Activated CD4-positive, CD25-positive, alpha-beta regulatory T cell treated with anti-CD3 and anti-CD28 coated beads, Interleukin-2, amount 50 U/mL, for 24 hours (primary cell): Measurements from ENCODE around the gene CRACDL.
"Not testable (repeated sequence)": the region's sequence is repeated elsewhere in the genome, so short reads cannot be mapped to it uniquely, and the experiment has no call there.

Source experiments
- ATAC-seq, 2 donors: fragments of 150-1000 bp; cut with Tn5 transposase; one replicate each; pipeline ENCODE4 v1.10.0; 2021; ENCODE audit warnings: mild to moderate bottlenecking in 1 of 2, moderate library complexity in 1 of 2

The CRACDL gene

DNA sequence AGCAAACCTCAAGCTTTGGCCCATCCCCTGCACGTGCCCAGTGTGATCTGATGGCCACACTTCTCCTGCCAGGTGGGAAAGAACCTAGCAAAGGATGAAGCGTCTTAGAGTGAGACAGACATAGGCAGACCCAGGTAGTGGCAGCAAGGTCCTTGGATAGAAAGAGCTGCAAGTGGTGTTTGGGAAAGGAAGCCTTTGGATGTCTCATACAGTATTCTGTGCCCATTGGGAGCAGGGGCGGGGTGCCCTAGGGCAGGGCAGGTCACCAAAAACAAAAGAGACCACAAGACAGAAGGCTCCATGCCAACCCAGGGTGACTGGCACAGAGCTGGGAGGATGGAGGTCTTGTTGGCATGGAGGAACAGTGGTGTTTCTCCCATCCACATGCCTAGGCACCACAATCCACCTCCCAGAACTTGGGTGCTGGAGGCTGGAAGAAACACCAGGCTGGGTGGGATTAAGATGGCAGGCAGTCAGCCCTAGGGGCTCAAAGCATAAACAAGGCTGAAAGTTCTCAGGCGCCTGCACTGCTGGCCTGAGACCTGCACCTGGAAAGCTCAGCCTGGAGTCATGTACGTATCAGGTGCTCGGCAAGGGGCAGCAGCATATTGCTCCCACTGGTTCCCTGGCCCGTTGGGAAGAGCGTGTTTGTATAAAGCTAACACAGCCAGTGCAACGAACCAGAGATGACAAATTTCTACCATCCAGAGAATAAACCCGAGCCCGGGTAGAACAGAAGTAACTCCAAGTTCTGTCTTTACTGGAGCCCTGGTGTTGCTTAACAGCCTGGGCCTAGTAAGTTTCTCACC lies 52.9 kb downstream of the CRACDL start:
- no peak for ATAC-seq

DNA sequence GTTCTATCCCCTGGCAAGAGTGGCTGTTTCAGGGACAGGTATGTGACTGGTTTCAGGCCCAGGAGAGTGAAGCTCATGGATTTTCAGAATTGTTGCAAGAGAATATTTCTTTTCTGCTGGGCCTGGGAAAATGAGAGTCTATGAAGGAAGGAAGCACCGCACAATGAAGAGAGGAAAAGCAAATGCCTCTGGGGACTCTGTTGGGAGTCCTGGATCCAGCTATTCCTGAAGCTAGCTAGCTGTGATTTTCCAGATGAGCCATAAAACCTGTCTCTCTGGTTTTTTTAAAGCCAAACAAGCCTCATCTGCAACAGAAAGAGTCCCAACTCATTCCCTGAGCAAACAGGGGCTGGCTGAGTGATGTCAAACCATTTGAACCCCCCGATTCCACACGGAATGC lies 53.7 kb downstream of the CRACDL start:
- no peak for ATAC-seq

DNA sequence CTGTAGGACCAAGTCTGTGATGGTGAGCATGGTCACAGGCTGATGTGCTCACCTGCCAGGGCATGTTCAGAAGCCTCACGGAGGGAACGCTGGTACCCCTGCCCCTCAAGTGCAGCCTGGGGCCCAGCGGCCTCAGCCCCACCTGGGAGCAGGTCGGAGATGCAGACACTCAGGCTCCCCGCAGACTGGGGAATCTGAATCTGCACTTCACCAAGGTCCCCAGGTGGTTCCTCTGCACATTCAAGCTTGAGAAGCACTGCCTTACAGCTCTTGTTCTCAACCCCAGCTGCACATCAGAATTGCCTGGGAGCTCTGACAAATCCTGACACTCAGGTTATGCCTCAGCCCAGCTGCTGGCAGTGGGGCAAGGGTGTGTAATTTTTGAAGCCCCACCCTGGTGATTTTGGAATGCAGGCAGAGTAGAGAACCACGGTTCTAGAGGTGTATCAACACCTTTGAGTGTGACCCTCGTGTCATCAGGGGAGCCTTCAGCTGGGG lies 54.8 kb downstream of the CRACDL start:
- ATAC-seq = no peak

DNA sequence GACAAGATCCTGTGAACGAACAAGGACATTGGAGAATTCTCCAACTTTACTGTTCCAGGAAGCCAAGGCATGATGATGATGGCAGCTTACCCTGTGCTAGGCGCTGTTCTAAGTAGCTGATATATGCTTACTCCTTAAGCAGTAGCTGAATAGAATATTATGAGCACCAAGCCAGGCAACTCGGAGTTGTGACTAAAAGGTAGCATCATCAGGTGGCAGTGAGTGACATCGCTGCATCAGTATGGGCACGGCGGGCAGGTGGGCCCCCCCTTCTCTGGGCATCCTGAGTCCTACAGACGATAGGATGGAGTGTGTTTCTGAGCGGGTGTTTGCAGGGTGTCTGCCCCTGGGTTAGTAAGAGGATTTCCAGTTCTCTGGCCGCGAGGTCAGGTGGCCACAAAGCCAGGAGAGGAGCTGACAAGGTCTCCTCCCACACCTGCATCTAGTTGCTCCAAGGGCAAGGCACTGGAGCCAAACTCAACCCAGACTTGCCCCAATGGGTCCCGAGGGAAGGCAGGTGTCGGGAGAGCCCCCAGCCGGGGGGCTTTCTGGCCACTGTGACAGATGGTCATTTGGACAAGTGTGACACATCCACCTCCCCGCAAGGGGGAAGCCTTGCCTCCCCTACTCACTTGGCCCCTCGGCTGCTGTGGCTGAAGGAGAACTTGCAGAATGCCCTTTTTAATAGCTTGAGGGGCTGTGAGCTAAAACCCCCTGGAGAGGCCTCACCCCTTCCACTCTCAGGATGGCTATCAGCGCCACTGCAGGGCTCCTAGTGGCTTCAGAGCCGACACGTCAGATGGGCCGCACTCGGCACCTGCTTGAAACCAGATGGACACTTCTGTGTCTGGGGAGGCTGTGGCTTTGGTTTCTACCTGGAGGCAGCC lies 55.5 kb downstream of the CRACDL start:
- no peak for ATAC-seq

DNA sequence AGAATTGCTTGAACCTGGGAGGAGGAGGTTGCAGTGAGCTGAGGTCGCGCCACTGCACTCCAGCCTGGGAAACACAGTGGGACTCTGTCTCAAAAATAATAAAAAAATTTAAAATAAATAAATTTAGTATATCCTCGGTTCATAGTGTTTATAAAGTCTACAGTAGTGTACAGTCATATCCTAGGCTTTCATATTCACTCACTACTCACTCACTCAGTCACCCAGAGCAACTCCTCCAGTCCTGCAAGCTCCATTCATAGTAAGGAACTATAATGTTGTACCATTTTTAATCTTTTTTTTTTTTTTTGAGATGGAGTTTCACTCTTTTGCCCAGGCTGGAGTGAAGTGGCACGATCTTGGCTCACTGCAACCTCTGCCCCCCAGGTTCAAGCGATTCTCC lies 58.4 kb downstream of the CRACDL start:
- ATAC-seq = not testable (repeated sequence)

DNA sequence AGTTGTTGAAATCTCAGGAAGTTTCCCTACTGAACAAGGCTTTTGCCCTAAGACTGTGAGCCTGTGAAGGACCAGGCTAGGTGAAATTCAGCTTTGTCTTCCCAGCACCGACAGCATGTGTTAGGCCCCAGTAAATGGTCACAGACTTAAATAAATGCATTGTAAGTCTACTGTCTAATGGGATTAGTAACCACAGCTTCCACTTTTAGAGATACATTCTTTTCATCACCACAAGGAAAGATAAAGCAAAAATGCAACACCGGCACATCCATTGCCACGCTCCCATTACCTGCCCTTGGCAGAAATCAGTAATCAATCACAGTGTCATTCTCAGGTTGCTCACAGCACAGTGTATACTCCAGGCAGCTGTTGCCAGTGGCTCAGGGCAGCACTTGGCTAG lies 59.3 kb downstream of the CRACDL start:
- ATAC-seq = no peak

DNA sequence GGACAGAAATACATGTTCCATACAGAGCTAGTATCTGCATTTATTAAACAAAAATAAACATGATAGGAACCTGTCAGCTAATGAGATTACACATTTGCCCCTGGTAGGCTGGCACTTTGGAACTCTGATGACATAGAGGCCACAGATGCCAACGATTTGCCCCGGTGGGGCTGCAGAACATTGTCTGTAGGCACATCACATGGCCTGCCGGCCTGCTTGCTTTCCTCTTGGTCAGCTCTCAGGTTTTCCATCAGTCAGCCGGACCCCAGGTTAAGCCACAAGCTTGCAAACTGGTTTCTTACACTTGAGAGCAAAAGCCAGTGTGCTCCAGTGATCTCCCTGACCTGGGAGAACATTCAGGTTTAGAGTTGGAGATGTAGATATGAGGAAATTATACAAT lies 60.3 kb downstream of the CRACDL start:
- no peak for ATAC-seq

DNA sequence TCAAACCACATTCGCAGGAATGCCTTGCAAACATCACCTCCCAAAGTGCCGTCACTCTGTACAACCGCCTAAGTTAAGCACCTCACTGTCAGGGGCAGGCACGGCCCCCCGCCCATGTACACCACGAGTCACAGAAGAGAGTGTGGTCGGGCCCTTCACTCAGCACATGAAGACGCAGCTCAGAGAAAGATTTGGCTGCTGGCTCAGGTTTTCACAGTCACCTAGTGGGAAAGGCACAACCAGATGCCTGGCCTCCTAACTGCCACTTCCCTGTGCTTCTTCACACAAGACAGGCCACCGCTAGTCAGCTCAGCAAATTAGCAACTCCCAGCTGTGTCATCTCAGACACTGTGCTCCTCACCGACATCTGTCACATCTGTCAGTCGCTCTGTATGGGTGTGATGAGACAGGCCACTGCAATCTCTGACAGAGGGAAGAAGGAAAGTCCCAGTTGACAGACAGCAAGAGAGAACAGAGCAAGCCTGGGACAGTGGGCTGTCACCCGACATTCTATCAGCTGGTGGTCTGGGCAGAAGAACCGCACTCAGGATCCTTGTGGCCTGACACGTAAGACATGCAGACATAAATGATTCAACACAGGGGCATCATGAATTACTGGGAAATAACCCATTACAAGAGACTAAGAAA lies 60.8 kb downstream of the CRACDL start:
- ATAC-seq = no peak

DNA sequence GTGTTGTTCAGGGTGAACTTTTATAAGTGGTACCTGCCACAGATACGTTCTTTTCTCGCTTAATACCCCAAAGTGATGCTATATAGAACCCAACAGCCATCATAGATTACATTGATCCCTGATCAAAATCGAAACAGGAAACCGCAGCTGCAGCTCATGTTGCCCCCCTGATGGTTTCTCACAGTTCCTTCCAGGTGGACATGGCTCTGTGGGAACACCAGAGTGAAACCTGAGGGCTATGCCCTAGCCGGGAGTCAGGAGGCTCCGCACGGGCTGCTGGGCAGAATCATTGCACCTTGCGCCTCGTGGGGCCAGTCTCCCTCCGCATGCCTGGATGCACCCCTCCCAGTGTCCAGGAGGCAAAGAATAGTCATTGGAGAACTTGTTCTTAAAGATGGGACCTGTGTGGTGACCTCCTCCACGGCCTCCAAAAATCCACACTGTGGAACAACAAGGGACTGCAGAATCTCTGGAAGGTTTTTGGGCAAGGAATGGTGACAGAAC lies 61.8 kb downstream of the CRACDL start:
- no peak for ATAC-seq

DNA sequence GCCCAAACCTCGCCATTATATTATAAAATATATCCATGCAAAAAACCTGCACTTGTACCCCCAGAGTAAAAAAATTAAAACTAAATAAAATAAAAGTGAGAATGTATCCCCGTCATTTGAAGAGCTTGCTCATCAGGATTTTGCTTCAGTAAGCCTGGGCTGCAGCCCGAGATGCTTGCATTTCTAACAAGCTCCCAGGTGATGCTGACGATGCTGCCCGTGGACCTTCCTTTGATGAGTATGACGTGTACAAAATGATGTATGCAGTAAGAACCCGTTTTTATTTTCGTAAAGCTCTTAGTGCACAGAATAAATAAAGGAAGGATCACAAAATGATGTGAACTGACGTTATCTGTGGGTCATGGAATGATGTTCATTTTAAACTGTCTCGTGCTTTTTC lies 63.5 kb downstream of the CRACDL start:
- ATAC-seq = no peak

DNA sequence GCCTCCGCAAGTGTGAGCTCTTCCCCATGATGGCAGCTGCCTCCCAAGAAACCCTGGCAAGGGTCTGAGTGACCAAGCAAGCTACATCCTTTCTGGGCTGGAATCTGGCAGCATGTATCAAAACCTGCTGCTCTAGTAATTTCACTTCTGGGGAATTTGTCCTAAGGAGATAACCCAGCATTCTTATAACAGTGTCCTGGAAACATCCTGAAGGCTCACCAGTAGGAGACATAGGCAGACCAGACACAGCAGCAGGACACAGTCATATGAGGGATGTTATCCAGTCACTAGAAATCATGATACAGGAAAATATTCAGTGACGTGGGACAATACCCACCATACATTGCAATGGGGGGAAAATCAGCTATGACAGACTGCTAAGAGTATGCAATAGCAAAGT lies 64.5 kb downstream of the CRACDL start:
- no peak for ATAC-seq

DNA sequence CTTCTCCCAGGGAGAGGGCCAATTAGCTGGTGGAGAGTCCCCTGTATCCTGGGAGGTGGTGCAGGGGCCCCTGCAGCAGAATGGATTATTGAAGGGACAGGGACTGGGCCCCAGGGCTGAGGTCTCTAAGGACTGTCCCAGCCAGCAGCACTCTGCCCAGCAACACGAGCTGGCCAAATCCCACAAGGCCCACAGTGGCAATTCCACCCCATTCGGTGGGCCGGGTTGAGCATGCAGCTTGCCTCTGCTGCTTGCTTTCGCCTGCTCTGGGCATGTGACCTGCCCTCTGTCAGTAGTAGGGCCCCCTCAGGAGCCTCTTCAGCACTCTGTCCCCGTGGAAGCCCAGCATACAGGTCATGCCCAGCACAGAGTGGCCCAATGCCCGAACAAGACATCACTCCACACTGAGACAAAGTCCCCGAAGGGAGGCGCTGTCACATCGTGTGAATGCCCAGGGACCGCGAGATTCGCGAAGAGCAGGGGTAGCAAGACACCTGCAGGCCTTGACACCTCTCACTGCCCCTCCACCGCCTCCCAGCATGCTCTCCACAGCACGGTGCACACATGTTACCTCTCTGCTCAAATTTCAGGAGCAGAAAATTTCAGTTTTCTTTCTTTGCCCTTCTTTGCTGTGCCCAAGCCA lies 65.4 kb downstream of the CRACDL start:
- no peak for ATAC-seq

DNA sequence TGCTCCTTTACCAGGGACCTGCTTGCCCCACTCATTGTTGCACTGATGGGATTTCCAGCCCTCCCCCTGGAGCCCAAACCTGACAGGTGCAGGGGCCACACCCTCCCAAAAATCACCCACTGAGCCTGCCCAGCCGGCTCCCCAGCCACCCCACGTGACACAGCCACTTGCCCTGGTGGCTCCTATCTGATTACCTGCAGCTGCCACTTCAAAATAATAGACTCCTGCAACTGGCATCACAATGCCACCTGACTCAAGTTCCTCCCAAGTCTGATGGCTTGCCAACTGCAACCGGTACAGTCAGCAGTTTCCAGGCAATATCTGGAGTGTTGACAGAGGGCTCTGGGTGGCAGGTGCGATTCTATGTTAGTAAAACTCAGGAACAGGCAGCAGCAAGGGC lies 66.2 kb downstream of the CRACDL start:
- ATAC-seq = no peak

DNA sequence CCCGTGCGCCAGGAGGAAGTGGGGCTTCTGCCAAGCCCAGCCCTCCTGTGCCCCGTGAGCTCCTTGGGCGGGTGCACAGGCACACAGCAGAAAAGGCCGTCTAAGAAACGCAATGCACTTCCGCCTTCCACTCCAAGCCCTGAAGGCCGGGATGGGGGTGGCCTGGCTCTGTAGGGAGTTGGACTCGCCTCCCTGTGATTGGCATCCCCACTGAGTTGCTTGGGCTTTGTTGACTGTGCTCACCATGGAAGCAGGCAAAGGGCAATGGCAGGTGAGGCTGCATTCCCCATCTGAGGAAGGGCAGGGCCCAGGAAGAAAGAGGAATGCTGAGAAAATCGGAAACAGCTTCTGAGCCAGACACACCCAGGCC lies 66.8 kb downstream of the CRACDL start:
- no peak for ATAC-seq

DNA sequence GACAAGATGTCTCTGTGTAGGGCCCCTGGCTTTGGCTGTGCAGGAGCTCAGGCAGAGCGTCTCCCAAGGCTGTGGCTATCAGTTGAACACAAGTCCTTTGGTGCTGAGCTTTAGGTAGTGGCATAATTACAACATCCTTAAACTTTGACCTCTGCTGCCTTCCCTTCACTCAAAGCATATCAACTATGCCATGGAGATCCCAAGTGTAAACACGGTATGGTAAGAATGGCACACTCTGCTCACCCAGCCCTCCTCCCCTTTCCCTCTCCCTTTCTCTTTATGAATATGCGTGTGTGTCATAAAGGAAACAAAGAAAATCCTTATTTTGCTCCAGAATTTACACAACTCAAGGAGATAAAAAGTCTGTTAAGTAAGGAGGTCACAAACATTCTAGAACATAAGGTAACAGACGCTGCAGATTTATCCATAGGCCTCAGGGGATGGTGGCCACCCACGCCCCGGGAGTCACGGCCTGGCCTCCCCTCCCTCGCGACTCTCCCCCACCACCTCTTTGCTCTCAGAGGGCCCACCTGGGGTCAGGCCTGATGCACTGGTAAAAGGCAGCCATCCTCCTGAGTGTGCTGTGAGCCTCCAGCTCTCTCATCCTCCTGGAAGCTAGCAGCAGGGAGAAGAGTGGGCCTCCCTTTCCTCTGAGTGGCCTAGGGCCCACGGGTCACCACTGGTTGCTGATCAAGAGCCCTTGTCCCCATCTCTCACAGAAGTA lies 67.3 kb downstream of the CRACDL start:
- ATAC-seq = no peak

DNA sequence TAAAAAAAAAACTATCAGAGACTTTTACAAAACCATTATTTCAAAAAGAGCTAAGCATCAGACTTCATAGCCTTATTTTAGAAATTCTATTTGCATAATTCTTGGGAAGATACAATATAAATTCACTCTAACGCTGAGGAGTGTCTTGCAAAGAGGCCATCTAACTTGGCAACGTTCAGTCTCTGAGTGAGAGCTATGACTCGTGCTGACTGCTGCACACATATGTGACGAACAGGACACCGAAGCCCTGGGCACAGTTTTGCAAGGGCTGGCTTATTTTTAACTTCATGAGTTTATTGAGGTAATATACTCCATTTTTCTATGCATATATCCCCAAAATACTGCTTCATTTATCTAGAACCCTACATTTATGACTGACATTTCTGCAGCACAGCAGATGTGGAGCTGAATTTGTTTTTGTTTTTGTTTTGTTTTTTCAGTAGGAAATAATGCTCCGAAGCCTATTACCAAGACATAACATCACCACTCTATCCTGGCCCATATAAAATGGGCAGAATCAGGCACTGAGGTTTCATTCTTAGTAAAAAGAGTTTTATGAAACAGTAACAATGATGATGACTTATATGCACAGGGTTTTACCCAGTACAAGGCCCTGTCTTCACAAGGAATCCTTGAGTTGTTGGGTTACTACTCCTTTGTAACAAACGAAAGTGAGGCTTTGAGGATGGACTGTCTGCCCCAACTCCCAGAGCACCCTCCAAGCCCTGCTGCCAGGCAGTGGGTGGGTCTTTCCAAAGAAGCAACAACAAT lies 68.3 kb downstream of the CRACDL start:
- ATAC-seq = no peak

DNA sequence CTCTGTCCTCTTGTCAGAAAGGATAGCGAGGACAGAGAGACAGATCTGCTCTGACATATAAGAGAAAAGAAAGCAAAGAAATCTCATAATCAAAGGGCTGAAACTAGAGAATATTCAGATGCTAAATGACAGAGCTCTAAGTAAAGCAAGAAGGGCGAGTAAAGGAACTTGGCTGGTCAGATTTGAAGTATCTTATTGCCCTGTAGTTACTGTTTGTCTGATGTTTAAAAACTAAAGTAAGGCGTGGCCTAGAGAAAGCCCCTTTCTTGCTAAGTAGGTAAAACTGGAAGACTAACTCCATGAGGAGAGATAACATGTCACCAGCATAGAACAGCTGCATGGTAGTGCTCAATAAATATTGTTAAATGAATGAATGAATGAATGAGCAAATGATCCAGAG lies 70.0 kb downstream of the CRACDL start:
- no peak for ATAC-seq

DNA sequence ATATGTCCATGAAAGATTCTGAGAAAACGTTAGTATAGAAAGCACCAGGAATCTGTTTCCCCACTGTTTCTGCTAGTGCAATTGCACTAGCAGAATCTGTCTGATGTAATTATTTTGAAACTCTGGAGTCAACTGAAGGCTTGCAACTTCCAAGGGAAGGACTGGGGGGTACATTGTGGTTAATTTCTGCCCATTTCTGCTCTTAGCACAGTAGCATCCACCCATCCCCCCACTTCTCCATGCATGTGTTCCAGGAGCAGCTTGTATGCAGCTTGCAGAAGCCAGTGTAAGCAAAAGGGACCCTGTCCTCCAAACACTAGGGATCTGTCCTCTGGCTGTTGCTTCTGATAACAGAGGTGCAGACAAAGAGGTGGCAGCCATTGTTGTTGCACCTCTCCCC lies 74.4 kb downstream of the CRACDL start:
- no peak for ATAC-seq

DNA sequence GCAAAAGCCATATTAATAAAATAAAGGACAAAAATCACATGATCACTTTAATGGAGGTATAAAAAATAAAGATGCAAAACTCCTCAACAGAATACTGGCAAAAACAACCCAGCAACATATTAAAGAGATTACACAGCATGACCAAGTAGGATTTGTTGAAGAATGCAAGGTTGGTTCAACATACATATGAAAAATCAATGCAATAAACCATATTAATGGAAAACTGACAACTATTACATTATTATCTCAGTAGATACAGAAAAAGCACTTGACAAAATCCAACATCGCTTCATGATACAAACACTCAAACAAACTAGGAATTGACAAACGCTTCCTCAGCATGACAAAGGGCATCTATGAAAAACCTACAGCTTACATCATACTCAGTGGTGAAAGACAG lies 76.7 kb downstream of the CRACDL start:
- ATAC-seq = no peak

DNA sequence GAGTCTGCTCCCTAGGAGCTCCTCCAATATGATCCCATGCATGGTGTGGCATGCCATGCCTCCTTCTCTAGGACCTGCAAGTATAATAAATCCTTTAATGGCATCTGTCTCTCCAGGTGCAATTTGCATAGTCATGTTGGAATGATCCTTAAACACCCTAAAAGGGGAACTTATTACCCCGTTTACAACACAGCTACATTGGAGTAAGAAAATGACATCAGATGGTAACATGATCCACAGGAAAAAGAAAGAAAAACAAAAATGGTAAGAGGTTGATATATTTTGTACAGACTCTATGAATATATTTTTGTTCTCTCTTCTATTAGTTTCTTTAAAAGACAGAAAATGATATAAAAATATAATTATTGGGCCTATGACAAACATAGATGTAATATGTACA lies 79.0 kb downstream of the CRACDL start:
- no peak for ATAC-seq

DNA sequence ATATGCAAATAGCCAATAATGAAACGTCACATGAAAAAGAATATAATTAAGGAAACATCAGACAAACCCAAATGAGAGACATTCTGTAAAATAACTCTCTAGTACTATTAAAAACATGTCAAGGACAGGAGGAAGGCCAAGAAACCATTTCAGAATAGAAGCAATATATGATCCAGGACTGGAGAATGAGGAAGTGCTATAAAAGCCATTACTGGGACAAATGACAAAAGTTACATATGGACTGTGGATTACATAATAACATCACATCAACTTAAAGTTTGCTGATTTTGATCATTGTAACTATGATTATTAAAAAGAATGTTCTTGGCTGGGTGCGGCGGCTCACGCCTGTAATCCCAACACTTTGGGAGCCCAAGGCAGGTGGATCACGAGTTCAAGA lies 81.3 kb downstream of the CRACDL start:
- no peak for ATAC-seq
